SK-N-MC (cell line): ENCODE results near the gene ABHD12.
"Not testable (repeated sequence)": the region's sequence is repeated elsewhere in the genome, so short reads cannot be mapped to it uniquely, and the experiment has no call there.

Experiments
- DNase-seq: peaks from one replicate; pipeline ENCODE4 v3.0.0-alpha.2; 2011; ENCODE audit warnings: low read depth, low spot score
- H3K27ac ChIP-seq: fragments of 200-600 bp; sonication (generic); 2 replicates; pipeline ENCODE4 v1.5.1; 2016; ENCODE audit warnings: mixed run types
- H3K36me3 ChIP-seq: fragments of 200-600 bp; sonication (generic); 2 replicates; pipeline ENCODE4 v1.6.1; 2017; ENCODE audit warnings: antibody characterized with exemption, low read length, mixed read lengths; ENCODE audit not compliant: insufficient read depth
- H3K4me3 ChIP-seq: fragments of 200-600 bp; sonication (generic); 2 replicates; pipeline ENCODE4 v1.5.1; 2016
- H3K9ac ChIP-seq: fragments of 200-600 bp; sonication (generic); 2 replicates; pipeline ENCODE4 v1.8.0; 2017; ENCODE audit warnings: mixed run types, mixed read lengths; ENCODE audit not compliant: insufficient read length
- H3K9me3 ChIP-seq: fragments of 200-600 bp; sonication (generic); 2 replicates; pipeline ENCODE4 v1.6.1; 2017; ENCODE audit warnings: low read depth, mild to moderate bottlenecking, antibody characterized with exemption, low read length, moderate library complexity, mixed read lengths
- EZH2 ChIP-seq: fragments of 200-600 bp; sonication (generic); IDR thresholded peaks from one replicate; pipeline ENCODE4 v1.6.1; 2017; ENCODE audit warnings: antibody characterized with exemption
- FOXP2 ChIP-seq: optimal IDR thresholded peaks from 2 replicates; pipeline ENCODE3; 2011; ENCODE audit warnings: mild to moderate bottlenecking, moderate library complexity; ENCODE audit not compliant: insufficient read depth; ENCODE audit errors: extremely low read length, control extremely low read depth
- POLR2AphosphoS5 ChIP-seq: IDR thresholded peaks from 2 replicates; pipeline ENCODE4 v1.6.1; 2012; ENCODE audit warnings: mild to moderate bottlenecking, low read depth, low read length, borderline replicate concordance

Gene ABHD12

GRCh38 chr20:25273046-25273445 lies 117.6 kb downstream of the ABHD12 start:
- no peak for DNase-seq
- no peaks in the 10 kb centered on the region; the same call in 1 of the 2 replicates for H3K36me3 ChIP-seq
- no peak overlapping the region for H3K27ac ChIP-seq
- no peaks in the 10 kb centered on the region for H3K9me3 ChIP-seq
- H3K9ac ChIP-seq, result no peak overlapping the region
- H3K4me3 ChIP-seq, result no peak overlapping the region
- TF ChIP-seq EZH2, result no peak
- no peak for TF ChIP-seq FOXP2
- no peak for TF ChIP-seq POLR2AphosphoS5

- Histone ChIP-seq H3K27ac (no peak overlapping the region), H3K9ac (no peak overlapping the region), H3K4me3 (no peak overlapping the region), H3K36me3 (no peaks in the 10 kb centered on the region; the same call in 1 of the 2 replicates), H3K9me3 (no peaks in the 10 kb centered on the region)
- TF ChIP-seq FOXP2 (no peak), POLR2AphosphoS5 (no peak), EZH2 (no peak)
- DNase-seq, result no peak
Observed at GRCh38 chr20:25272223-25273000, 118.2 kb downstream of the ABHD12 start.

- no peak for TF ChIP-seq POLR2AphosphoS5
- TF ChIP-seq EZH2, result no peak
- TF ChIP-seq FOXP2, result no peak
- Histone ChIP-seq H3K36me3 (no peaks in the 10 kb centered on the region; the same call in 1 of the 2 replicates), H3K27ac (no peak overlapping the region)
Observed at GRCh38 chr20:25271486-25272222, 119.0 kb downstream of the ABHD12 start.

GRCh38 chr20:25270829-25271251 lies 119.8 kb downstream of the ABHD12 start:
- H3K27ac ChIP-seq, result no peak overlapping the region
- H3K36me3 ChIP-seq, result no peaks in the 10 kb centered on the region; the same call in 1 of the 2 replicates
- H3K4me3 ChIP-seq, result no peak overlapping the region
- H3K9ac ChIP-seq, result no peak overlapping the region
- no peak for DNase-seq
- no peak for TF ChIP-seq POLR2AphosphoS5
- TF ChIP-seq FOXP2, result no peak
- TF ChIP-seq EZH2, result no peak
- H3K9me3 ChIP-seq, result no peaks in the 10 kb centered on the region

More at GRCh38 chr20:25271486-25272222, 119.0 kb downstream of the ABHD12 start:
- no peaks in the 10 kb centered on the region for H3K9me3 ChIP-seq
- H3K4me3 ChIP-seq, result no peak overlapping the region
- H3K9ac ChIP-seq, result no peak overlapping the region
- DNase-seq, result no peak

- H3K4me3 ChIP-seq, result no peak overlapping the region
- no peak for TF ChIP-seq EZH2
- TF ChIP-seq FOXP2, result no peak
- no peak for TF ChIP-seq POLR2AphosphoS5
- DNase-seq, result no peak
- H3K9me3 ChIP-seq, result no peaks in the 10 kb centered on the region
- H3K9ac ChIP-seq, result no peak overlapping the region
- no peaks in the 10 kb centered on the region; the same call in 1 of the 2 replicates for H3K36me3 ChIP-seq
- H3K27ac ChIP-seq, result no peak overlapping the region
Observed at GRCh38 chr20:25269833-25270170, 120.8 kb downstream of the ABHD12 start.

GRCh38 chr20:25269057-25269832 lies 121.4 kb downstream of the ABHD12 start:
- no peaks in the 10 kb centered on the region for H3K9me3 ChIP-seq
- DNase-seq, result no peak
- H3K36me3 ChIP-seq, result no peaks in the 10 kb centered on the region; the same call in 1 of the 2 replicates
- TF ChIP-seq POLR2AphosphoS5 (no peak), EZH2 (no peak), FOXP2 (no peak)
- no peak overlapping the region for H3K9ac ChIP-seq
- no peak overlapping the region for H3K4me3 ChIP-seq
- no peak overlapping the region for H3K27ac ChIP-seq

GRCh38 chr20:25260770-25261437 lies 129.7 kb downstream of the ABHD12 start:
- H3K27ac ChIP-seq, H3K9ac ChIP-seq, DNase-seq, H3K9me3 ChIP-seq, H3K4me3 ChIP-seq: not testable (repeated sequence)
- peaks cover 10% of the 10 kb centered on the region; the same call in 1 of the 2 replicates for H3K36me3 ChIP-seq

- Histone ChIP-seq H3K36me3 (peaks cover 10% of the 10 kb centered on the region; the same call in 1 of the 2 replicates), H3K4me3 (no peak overlapping the region), H3K9me3 (no peaks in the 10 kb centered on the region), H3K27ac (no peak overlapping the region), H3K9ac (no peak overlapping the region)
- TF ChIP-seq FOXP2, result no peak
- no peak for TF ChIP-seq EZH2
- no peak for TF ChIP-seq POLR2AphosphoS5
- DNase-seq, result no peak
Observed at GRCh38 chr20:25259788-25260254, 130.8 kb downstream of the ABHD12 start.
